Loucy (cell line): ENCODE measurements around the gene CFAP206.

Experiments
- EZH2phosphoT487 ChIP-seq: fragments of 200-600 bp; IDR thresholded peaks from 2 replicates; pipeline ENCODE4 v1.6.1; 2018; ENCODE audit warnings: antibody characterized with exemption, mild to moderate bottlenecking, moderate library complexity, borderline replicate concordance
- TF ChIP-seq, protein P1 (sequence below): fragments of 200-600 bp; sonication (generic); conservative IDR thresholded peaks from 2 replicates; pipeline ENCODE4 v1.5.1; 2014; ENCODE audit warnings: mild to moderate bottlenecking, antibody characterized with exemption, low read length

DNA sequence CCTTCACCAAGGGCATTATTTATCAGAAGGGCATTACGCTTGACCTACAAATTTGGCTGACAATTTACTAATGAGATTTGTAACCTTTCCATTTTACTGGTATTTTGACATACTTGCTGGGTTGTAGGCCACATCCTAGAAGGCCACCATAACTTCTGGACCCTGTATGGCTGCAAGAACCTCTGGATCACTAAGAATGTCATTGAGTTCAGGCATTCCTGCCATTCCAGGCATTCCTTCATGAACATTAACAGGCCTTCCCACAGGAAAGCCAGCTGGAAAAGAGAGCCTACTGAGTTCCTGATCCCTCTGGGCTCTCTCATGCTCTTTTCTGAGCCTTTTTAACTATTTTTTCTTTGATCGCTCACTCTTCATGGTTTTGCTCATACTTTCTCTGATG lies 36.6 kb downstream of the CFAP206 start:
- TF ChIP-seq, protein P1, sequence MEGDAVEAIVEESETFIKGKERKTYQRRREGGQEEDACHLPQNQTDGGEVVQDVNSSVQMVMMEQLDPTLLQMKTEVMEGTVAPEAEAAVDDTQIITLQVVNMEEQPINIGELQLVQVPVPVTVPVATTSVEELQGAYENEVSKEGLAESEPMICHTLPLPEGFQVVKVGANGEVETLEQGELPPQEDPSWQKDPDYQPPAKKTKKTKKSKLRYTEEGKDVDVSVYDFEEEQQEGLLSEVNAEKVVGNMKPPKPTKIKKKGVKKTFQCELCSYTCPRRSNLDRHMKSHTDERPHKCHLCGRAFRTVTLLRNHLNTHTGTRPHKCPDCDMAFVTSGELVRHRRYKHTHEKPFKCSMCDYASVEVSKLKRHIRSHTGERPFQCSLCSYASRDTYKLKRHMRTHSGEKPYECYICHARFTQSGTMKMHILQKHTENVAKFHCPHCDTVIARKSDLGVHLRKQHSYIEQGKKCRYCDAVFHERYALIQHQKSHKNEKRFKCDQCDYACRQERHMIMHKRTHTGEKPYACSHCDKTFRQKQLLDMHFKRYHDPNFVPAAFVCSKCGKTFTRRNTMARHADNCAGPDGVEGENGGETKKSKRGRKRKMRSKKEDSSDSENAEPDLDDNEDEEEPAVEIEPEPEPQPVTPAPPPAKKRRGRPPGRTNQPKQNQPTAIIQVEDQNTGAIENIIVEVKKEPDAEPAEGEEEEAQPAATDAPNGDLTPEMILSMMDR, result no peak
- no peak for TF ChIP-seq EZH2phosphoT487
